Anterior cingulate cortex (tissue), 58 donors: Measurements from ENCODE around the gene SORBS1.
A peak's percentile ranks its signal among the peaks of the same experiment; 100 is the strongest.

ENCODE experiments used
- DNase-seq, 58 donors: peaks; one replicate each; lab custom pipeline; 2025; lab: John Stamatoyannopoulos, UW

The SORBS1 gene

DNA sequence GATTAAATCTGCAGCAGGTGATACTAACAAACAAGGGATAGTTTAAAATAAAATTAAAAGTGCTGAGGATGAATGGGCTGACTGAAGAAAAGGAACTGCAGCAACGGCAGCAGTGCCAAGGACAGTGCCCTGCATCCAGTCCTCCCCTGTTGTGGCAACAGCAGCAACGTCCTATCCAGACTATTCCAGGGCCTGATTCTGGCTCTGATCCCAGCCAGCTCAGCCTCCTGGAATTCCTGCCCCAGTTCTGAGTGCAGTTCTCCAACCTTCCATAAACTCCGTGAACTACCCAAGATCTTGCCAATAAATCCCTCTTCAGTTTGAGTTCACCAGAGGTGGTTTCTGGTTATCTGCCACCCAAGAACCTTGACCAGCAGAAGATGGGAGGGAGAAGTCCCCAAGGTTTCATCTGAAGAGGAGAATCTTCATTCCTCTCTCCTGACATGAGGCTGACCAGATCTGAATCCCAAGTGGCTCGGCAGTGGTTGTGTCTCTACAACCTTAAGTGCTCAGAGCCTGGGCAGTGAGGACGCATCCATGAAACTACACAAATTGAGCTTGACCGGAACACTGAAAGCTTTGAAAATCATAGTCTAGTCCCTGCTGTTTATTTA, 115.8 kb downstream of the SORBS1 start:
- peak in 34 of 58 donors; percentile 10 to 71 (median 29) for DNase-seq

DNA sequence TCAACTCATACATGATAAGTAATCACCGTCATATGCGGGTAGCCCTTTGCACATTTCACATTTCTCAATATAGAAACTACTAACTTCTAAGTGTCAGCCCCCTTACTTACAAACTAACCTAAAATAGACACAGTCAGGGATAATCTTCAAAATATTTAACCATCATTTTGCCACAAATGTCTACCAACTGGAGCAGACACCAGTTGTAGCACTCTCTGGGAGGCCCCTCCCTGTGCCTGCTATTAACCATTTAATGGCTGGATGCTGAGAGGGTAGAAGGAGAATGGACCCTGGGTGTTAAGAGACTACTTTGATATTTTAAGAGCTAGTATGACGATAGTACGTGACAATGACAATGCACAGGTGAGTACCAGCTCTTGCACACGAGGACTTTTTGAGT, 116.4 kb downstream of the SORBS1 start:
- no peak for DNase-seq

DNA sequence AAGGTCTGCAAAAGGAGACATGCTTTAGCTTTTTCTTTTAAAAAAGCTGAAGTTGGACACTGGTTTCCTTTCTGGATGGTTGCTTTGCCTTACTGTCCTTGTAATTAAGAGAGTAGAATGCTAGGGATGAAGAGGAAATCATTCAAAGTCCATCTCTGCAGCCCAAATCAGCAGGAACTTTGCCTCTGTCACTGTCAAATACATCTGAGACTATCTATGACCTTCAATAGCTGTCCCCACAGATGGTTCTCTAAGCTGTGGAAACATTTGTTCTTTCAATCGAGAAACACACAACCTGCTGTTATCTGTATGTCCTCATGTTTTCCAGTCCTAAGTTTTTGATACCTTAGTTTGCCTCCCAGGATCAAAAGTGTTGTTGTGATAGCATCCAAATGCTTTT, 117.5 kb downstream of the SORBS1 start:
- no peak for DNase-seq

DNA sequence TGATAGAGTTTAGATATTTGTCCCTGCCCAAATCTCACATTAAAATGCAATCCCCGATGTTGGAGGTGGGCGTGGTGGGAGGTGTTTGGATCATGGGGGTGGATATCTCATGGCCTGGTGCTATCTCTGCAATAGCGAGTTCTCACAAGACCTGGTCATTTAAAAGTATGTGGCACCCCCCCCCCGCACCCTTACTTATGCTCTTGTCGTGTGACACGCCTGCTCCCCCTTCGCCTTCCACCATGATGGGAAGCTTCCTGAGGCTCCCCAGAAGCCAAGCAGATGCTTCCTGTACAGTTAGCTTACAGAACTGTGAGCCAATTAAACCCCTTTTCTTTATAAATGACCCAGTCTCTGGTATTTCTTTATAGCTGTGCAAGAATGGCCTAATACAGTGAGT, 118.8 kb downstream of the SORBS1 start:
- no peak for DNase-seq

DNA sequence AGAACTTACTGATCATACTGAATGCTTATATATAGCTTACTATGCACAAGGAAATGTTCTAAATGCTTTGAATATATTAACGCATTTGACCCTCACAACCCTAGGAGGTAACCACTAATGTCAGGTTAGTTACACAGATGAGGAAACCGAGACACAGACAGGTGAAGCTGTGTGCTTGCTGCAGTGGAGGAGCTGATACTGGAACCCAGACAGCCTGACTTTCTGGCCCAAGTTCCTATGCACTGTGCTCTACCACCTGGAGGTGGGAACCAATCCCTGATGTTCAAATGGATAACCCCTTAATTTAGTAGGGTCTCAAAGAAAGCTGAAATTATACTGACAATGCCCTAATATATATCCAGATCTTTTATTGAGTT, 119.6 kb downstream of the SORBS1 start:
- DNase-seq: no peak

DNA sequence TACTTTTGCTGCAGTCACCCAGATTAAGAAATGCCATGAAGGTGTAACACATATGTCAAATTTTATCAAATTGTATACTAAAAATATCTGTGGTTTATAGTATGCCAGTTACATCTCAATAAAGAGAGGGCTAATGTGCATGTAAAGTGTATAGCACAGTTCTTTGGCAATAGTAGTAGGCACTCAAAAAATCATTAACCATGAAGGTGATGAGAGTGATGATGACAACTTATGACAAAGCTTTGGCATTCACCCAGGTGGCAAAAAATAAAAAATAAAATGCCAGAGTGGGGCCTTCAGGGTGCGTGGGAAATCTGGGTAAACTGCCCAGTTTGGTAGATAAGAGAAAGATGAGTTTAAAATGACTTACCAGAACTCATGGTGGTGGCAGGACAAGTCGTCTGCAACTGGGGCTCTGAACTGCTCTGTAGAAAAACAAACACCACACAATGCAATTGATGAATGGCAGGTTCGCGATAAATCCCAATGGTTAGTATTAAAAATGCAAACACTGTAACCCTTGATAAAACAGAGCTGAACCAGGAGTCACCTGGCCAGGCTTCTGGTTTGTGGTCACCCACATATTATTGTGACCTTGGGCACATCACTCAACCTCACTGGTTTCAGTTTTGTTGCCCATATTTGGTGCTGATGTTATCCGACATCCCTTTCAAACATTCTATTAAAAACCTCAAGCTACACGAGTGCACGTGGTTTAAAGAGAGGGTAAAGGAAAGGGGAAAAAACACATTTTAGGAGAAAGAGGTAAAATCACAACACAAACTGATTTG, 120.2 kb downstream of the SORBS1 start:
- no peak for DNase-seq

DNA sequence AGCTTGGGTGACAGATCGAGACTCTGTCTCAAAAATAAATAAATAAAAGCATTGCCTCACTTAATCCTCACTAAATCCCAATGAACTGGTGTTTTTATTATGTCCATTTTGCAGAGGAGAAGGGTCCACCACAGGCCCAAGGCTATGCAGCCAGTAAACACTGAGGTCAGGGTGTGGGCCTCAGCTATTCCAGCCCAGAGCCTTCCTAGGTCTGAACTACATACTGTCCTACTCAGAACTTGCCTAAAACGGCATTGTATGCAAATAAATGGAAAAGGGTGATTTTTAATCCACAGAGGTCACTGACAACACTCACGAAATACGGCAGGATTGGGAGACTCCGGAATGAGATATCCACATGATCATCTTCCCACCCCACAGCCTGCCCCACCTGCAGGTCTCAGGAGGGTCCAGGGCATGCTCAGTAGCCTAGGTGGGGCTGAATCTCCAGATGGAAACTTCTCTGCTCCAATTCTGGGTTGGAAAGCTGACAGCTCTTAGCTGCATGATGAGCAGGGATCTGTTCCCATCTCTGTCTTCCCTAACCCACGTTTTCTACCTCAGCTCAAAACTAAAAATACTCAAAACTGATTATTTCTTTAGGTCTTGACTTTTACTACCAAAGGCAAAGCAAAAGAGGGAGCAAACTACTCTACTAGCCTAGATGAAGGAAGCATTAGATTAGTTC, 121.0 kb downstream of the SORBS1 start:
- DNase-seq: no peak

DNA sequence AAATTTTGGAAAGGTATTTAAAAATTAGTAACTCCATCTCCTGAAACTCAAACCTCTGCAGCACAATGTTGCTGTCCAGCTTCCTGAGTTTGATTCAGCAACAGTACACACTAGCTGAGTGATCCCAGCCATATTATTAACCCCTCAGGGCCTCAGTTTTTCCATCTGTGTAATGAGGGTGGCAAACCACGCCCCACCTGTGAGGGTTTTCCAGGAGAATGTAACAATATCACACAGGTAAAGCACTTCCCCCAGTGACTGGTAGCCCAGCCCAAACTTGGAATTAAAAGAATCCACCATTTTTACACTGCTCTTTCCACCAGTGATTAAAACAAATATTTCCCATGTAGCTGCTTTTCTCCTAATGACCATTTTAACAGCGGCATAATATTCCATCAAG, 122.4 kb downstream of the SORBS1 start:
- no peak for DNase-seq

DNA sequence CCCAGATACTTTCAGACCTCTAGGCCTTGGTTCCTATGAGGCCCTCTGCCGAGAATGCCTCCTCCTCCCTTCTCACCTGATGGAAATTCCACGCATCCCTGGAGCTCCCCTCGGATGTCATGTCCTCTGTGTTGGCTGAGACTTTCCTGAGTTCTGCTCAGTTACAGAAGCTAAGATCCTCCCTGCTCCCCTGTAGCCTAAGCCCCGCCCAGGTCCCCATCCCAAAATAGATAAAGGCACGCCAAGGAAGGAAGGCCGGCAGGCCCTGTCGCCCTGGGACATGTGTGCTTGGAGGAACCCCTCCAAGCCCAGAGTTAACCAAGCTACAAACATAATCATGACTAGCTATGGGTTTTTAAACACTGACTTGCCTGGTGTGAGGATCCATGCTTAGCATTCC, 123.5 kb downstream of the SORBS1 start:
- DNase-seq: no peak

DNA sequence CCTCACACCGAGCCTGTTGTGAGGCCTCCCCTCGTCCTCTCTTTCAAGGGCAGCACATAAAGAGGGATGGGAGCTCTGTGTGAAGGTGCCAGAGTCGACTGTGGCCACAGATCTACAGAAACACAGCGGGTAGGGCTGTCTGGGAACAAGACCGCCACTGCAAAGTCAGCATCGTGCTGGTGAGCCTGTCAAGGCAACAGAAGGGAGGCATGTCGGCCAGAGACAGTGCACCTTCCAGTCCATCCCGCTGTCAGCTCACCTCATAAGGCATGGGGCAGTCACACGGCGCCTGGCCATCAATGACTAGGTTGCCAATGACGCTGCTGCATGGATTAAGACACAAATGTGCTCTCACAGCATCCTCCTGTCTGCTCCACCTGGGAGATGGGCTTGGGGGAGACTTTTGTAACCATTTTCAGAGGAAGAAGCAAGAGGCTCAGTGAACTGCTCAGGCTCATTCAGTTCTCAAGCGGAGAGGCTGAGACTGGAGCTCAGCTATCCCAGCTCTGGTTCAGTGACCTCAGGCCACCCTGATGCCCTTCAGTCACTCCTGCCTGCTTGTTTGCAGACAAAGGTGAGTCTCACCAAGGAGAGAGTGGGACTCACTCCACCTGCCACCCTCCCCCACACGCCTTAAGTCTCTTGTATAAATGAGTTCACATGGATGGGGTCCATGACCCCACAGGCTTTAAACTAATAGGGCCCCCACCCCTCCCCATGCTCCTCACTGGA, 125.5 kb downstream of the SORBS1 start:
- no peak for DNase-seq

DNA sequence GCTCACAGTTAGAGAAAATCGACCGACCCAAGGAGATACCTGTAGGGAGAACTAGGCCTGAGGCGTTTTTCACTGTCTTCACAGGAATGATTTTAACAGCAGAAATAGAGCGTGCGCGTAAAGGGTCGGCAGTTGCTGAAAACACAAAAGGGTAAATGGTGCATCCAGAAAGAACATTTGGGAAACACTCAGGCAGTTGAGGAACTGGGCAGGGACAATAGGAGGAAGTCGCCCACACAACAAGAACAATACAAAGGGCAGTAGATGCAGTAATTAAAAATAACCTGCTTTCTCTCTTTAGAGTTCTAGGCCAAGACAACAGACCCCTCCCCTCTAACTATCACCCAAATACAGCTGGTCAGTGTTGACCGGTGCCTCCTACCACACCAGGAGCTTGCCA, 126.6 kb downstream of the SORBS1 start:
- no peak for DNase-seq

DNA sequence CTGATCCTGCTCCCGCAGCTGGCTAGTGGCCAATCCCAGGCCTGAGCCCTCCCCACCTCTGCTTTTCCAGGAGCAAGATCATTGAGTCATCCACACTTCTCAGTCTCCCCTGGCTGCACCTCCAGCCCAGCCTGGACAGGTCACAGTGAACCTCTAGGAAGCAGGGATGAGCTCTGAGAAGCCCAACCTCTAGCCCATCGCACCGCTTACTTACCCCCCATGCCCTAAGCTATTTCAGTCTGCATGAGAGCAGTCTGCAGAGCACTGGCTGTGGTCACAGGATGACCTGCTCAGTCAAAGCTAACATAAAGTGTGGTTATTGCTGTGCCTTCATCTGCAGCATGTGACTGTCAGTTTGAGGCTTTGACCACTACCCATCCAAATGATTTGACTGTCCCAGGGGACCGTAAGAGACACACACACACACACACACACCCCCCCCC, 129.2 kb downstream of the SORBS1 start:
- no peak for DNase-seq

DNA sequence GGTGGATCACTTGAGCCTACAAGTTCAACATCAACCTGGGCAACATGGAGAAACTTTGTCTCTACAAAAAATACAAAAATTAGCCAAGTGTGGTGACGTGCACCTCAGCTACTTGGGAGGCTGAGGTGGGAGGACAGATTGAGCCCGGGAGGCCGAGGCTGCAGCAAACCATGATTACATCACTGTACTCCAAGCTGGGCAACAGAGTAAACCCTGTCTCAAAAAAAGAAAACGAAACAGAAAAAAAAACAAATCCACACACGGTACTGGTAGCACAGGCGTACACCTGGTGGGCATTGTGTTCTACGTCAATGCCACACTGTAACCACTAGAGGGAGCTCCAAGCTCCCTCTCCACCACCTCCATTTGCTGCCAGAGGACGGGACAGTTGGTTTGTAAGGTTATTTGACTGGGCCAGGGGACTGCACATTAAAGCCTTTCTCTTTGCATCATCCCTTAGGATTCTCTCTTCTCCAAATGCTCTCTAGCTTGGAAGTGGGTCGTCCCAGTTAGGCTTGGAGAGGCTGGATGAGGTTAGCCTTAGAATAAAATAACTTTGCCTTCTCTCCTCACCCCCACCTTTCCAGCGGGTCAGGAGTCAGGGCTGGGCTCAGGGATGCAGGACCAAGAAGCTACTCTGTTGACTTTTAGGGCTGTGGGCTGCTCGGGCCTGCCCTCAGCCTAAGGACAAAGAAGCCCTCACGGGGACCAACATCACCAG, 130.8 kb downstream of the SORBS1 start:
- DNase-seq: peak in 22 of 58 donors; percentile 10 to 57 (median 22)

DNA sequence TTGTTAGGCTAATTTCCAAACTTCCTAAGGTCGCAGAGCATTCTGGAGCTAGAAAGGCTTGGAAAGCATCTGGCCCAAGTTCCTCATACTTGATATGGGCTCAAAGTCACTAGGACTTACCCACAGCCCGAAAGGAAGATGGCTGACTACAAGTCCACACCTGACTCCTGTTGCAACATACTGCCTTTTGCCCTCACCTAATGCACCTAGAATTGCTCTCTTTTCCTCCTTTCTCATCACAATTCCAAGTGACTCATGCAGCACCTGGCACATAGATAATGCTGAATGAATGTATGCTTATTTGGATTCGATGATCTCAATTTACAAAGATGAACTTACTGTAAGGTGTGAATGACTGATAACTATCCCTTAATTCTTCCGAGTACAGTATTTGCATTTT, 131.5 kb downstream of the SORBS1 start:
- no peak for DNase-seq

DNA sequence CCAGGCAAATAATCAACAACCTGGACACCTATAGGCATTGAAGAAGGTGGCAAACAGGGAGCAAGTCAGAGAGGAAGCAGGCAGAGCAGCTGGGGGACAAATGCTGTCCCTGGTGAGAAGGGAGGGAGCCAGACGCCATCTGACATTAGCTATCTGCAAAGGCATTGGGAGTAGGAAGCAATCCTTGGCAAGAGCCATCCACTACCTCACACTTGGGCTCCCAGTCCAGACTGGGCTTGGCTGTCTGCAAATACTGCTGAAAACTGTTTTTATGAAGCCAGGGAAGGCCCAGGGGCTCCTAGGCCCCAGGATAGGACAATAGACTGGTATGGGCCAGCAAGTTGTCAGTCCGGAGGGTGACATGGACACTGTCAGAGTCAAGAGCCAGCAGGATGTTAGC, 132.5 kb downstream of the SORBS1 start:
- no peak for DNase-seq

DNA sequence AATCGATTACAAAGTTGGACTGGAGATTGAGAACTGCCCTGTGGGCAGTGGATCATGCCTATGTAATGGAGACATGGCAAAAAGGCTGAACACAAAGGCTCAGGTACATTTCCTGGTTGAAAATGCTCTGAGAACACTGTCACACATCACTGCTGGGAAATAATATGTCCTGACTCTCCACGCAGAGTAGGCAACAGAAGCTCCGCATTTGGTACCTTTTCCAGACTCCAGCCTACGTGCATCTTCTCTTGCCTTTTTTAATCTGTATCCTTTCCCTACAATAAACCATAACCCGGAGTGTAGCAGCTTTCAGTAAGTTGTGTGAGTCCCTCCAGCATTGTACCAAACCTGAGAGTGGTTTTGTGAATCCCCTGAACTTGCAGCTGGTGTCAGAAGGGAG, 134.7 kb downstream of the SORBS1 start:
- DNase-seq: no peak

DNA sequence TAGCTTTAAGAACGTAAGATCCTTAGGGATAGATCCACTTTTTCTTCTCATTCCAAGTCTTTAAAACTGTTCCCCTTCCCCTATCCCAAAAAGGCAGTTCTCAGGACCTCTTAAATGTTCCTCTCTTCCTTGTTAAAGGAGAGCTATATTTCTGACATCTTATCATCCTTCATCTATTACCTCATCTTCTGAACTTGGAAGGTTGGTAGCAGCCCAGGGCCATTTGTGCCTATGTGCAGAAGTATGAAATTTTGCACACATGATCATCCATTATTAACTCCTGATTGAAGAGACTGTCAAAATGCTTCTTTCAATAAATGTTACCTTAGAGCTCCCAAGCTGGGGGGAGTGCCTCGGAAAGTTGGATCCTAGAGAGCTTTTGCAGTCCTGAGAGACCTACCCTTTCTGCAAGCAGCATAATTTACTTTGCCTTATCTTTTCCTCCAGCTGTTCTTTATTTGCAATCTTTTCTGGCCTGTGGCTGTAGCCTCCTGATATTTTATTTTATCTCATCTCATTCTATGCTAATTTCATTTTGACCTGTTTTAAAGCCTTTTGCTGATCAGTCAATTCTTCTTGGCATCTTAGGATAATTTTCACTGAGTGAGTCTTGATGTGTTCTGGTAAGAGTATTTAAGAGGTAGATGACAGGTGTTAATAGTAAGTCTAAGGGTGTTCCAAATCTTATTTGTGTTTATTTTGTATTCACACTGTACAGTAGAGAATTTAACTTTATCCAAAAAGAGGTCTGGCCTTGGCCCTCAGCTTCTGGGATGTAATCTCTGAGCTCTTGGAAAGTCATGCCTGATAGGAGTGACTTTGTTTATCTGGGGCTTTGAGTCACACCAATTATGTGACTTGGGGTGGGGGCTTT, 135.3 kb downstream of the SORBS1 start:
- no peak for DNase-seq

DNA sequence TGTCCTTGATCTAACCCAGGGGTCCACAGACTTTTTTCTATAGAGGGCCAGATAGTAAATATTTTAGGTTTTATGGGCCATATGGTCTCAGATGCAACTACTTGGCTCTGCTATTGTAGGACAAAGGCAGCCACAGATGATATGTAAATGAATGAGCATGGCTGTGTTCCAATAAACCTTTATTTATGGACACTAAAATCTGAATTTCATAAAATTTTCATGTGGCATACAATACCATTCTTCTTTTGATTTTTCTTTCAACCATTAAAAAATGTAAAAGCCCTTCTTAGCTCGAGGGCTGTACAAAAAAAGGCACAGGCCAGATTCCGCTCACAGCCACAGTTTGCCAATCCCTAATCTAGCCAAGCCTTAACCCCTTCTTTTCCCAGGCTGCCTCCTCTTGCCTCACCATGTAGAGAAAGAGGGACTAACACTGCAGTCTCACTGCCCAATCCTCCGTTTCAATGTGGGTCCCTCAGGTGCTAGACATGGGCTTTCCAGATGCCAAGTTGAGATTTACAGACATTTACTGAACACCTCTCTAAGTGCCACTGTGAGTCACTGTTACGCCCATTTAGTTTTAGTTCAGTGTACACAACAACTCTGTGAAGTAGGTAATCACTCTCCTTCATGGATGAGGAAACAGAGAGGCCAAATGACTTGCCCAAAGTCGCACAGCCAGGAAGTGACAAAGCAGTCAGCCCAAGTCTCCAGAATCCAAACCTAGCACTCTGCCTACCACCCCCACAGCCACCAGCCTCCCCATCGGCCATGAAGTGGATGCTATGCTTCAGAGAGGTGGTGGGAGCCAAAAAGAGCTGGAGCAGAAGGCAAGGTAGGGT, 137.8 kb downstream of the SORBS1 start:
- no peak for DNase-seq
